ENCODE measurements around the gene TPM4. TPM values are rescaled to one million over a fixed set of nuclear protein-coding genes. Genes with fewer than 3 reads are reported as not detected.

Gene TPM4
- total and polyA plus RNA-seq, 7 donors, result 24.3 to 57.3 (median 40.8) TPM

GRCh38 chr19:16070366-16070990, 5.8 kb upstream of the TPM4 start:
- intact Hi-C loops (cut with DNase I), result no loop called here
- WGBS, 3 donors, result 57 to 71% (median 58%) methylated on average over 16 of the region's 16 CpGs
- Histone ChIP-seq H3K27ac (peak overlapping the region; percentile 55), H3K36me3 (ENCODE audit: insufficient read depth in 1 of 2, low read depth in 1 of 2) (no peaks in the 10 kb centered on the region), H3K27me3 (ENCODE audit: insufficient read depth in 3 of 3, low read length in 2 of 3) (peaks cover 0 to 8% (median 6%) of the 10 kb centered on the region in 3 donors), H3K4me3 (peak overlapping the region; percentile 18), H3K9me3 (no peaks in the 10 kb centered on the region), H3K4me1 (no peaks in the 10 kb centered on the region)
- TF ChIP-seq CTCF (IDR thresholded peaks at IDR 0.05), result no peak
- peak; percentile 59 to 67 for DNase-seq
- ATAC-seq, result peak in 3 of 4 donors; percentile 48 to 59 (median 58)

- WGBS, 3 donors, result 76 to 84% (median 81%) methylated on average over 9 of the region's 9 CpGs
- peak overlapping the region; percentile 55 for H3K27ac ChIP-seq
- intact Hi-C loops (cut with DNase I), result no loop called here
- H3K4me3 ChIP-seq, result no peak overlapping the region
- H3K9me3 ChIP-seq, result no peaks in the 10 kb centered on the region
- H3K27me3 ChIP-seq (ENCODE audit: insufficient read depth in 3 of 3, low read length in 2 of 3), result peaks cover 0 to 15% (median 6%) of the 10 kb centered on the region in 3 donors
- H3K4me1 ChIP-seq, result no peaks in the 10 kb centered on the region
- DNase-seq, result no peak
- H3K36me3 ChIP-seq (ENCODE audit: insufficient read depth in 1 of 2, low read depth in 1 of 2), result no peaks in the 10 kb centered on the region
- no peak for TF ChIP-seq CTCF (IDR thresholded peaks at IDR 0.05)
- no peak for ATAC-seq
These were observed 5.1 kb upstream of the TPM4 start for GRCh38 chr19:16071072-16071691.

DNA sequence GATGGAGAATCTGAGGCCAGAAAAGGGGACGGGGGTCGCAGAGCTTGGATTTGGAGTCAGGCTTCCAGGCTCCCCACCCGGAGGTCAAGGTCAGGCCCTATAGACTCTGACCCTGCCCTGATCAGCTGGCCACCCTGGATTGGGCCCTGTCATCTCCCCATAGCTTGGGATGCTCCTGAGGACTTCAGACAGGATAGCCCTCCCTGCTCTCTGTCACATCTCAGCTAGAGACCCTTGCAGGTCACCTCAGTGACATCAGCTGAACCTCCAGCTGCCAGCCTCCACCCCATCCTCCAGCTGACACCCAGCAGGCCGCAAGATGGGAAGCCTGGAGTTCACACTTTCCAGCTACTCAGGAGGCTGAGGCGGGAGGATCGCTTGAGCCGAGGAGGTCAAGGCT, 2.8 kb upstream of the TPM4 start:
- H3K4me1 ChIP-seq, result no peaks in the 10 kb centered on the region
- H3K36me3 ChIP-seq (ENCODE audit: insufficient read depth in 1 of 2, low read depth in 1 of 2), result no peaks in the 10 kb centered on the region
- DNase-seq (no peak), ATAC-seq (no peak)
- no peak overlapping the region for H3K4me3 ChIP-seq
- no peak overlapping the region for H3K27ac ChIP-seq
- H3K27me3 ChIP-seq (ENCODE audit: insufficient read depth in 3 of 3, low read length in 2 of 3), result peaks cover 0 to 36% (median 9%) of the 10 kb centered on the region in 3 donors
- H3K9me3 ChIP-seq, result no peaks in the 10 kb centered on the region
- intact Hi-C loops (cut with DNase I), result no loop called here
- 87 to 91% (median 88%) methylated on average over 7 of the region's 7 CpGs for WGBS, 3 donors
- TF ChIP-seq CTCF (IDR thresholded peaks at IDR 0.05), result no peak

DNA sequence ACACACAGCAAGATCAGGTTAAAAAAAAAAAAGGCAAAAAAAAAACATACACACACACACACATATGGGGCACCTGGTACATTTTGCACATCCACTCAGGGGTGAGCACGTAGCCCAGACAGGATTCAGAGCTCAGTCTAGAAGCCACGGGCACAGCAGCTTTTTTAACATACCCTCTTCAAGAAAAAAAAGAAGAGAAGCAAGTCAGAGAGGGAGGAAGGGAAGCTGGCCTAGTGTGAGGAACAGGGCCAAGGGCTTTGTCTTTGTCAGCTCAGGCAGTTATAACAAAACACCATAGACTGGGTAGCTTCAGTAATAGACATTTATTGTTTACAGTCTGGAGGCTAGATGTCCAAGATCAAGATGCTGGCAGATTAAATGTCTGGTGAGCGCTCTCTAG, 2.3 kb upstream of the TPM4 start:
- ATAC-seq (no peak), DNase-seq (no peak)
- Histone ChIP-seq H3K9me3 (no peaks in the 10 kb centered on the region), H3K27me3 (ENCODE audit: insufficient read depth in 3 of 3, low read length in 2 of 3) (peaks cover 0 to 39% (median 9%) of the 10 kb centered on the region in 3 donors), H3K4me3 (no peak overlapping the region), H3K36me3 (ENCODE audit: insufficient read depth in 1 of 2, low read depth in 1 of 2) (no peaks in the 10 kb centered on the region), H3K27ac (no peak overlapping the region), H3K4me1 (no peaks in the 10 kb centered on the region)
- WGBS, 3 donors, result 64 to 80% (median 72%) methylated on average over 3 of the region's 3 CpGs
- no peak for TF ChIP-seq CTCF (IDR thresholded peaks at IDR 0.05)
- intact Hi-C loops (cut with DNase I), result no loop called here
